Myocyte (in vitro differentiated cells): ENCODE measurements around the gene VWA1. TPM values are rescaled to one million over a fixed set of nuclear protein-coding genes. Genes with fewer than 3 reads are reported as not detected.
A peak's percentile ranks its signal among the peaks of the same experiment; 100 is the strongest.
"Not testable (repeated sequence)": the region's sequence is repeated elsewhere in the genome, so short reads cannot be mapped to it uniquely, and the experiment has no call there.

Source experiments
- DNase-seq: peaks from one replicate; pipeline ENCODE4 v3.0.0-alpha.2; 2012; ENCODE audit warnings: low read depth
- total RNA-seq: library from RNA; depleted of rRNA; stranded (reverse); fragments of >200 nt; gene quantifications from 2 replicates; pipeline ENCODE4 v1.2.3, GENCODE V29; 2014

VWA1 gene
- total RNA-seq, 1 donor from 2014 or later: 1.0 TPM

DNA sequence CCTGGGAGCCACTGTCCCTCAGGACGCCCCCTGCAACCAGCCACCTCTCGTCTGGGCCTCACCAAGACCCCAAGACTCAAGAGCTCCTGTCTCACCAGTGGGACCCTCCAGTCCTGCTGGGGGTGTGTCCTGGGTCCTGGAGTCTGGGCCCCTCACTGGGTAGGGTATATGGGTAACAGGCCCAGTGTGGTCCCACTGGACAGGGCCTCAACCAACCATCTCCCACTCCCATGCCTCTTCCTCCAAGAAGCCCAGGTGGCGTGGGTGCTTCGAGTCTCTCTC, 725 bp upstream of the VWA1 start:
- DNase-seq: no peak

DNA sequence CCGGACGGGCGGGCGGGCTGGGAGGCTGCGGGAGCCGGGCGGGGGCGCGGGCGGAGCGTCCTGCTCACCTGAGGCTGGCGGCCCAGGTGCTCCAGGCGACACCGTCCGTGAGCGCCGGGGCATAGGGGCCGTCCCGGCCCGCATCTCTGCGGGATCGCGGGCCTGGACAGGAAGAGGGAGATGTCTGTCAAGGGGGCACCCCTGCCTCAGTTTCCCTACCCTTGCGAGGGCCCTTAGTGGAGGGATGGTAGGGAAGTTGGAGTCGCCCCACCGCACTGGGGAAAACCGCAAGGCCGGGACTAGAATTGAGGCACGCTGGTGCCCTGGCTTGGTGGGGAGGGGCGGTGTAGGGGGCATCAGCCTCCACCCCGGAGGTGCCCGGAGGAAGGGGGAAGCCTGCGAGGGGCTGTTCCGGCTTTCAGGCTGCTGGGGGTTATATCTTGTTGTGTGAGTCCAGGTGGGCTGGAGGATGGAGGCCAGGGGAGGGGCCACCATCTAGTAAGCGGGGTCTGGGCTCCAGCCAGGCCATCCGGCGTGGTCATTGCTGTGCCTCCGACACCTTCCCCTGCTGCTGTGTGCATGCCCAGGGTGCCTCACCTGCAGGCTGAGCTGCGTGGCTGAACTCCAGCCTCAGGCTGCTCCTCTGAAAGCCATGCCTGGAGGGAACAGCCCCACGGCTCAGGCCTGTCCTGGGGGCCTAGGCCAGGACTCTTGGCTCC, 580 bp downstream of the VWA1 start:
- no peak for DNase-seq

DNA sequence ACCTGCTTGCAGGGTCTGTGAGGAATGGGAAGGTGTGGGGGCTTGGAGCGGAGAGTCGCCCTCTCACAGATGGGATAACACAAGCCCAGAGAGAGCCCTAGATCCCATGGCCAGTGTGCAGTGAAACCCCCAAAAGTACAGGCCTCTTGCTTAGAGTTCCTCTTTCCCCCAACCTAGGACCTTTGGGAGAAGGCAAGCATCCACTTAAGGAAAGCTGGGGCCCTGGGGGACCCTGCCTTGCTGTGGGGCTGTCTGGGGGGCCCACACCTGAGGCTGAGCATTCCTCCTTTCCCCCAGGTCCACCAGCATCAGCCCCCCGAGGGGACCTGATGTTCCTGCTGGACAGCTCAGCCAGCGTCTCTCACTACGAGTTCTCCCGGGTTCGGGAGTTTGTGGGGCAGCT, 1.1 kb downstream of the VWA1 start:
- no peak for DNase-seq

DNA sequence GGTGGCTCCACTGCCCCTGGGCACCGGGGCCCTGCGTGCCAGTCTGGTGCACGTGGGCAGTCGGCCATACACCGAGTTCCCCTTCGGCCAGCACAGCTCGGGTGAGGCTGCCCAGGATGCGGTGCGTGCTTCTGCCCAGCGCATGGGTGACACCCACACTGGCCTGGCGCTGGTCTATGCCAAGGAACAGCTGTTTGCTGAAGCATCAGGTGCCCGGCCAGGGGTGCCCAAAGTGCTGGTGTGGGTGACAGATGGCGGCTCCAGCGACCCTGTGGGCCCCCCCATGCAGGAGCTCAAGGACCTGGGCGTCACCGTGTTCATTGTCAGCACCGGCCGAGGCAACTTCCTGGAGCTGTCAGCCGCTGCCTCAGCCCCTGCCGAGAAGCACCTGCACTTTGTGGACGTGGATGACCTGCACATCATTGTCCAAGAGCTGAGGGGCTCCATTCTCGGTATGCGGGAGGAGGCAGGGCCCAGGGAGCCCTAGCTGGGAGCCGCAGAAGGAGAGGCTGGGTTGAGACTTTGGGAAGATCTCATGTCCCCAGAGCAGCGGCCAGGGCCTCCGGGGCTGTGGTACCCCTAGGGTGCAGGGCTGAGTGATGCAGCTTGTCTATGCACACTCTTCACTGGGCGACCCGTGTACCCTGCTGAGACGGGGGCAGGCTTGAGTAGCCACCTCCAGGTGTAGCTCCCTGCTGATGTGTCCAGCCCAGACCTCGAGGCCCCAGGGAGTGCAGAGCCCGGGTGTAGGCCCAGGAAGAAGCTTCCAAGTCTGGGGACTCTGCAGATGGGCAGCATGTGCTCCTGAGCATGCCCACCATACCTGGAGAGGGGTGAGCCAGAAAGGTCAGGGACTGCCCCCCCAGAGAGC, 1.8 kb downstream of the VWA1 start:
- DNase-seq: no peak

DNA sequence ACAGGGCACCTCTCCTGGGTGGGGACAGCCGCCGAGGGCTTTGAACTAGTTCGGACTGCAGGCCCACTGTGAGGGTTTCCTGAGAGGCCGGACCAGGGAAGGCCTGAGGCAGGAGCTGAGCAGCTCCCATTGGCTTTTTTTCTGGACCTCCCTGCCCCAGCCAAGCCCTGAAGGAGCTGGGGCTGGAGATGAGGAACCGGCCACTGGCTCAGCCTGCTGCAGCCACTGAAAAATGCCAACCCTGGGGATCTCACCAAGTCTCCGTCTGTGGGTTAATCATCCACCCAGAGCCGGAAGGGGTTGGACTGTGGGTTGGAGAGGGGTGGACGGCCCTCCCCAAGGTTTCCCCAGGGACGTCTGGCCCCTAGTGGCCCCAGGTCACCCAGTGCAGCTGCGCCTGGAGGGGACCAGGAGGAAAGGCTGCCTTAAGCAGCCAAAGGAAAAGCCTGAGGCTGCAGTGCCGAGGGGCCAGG, 2.5 kb downstream of the VWA1 start:
- no peak for DNase-seq

DNA sequence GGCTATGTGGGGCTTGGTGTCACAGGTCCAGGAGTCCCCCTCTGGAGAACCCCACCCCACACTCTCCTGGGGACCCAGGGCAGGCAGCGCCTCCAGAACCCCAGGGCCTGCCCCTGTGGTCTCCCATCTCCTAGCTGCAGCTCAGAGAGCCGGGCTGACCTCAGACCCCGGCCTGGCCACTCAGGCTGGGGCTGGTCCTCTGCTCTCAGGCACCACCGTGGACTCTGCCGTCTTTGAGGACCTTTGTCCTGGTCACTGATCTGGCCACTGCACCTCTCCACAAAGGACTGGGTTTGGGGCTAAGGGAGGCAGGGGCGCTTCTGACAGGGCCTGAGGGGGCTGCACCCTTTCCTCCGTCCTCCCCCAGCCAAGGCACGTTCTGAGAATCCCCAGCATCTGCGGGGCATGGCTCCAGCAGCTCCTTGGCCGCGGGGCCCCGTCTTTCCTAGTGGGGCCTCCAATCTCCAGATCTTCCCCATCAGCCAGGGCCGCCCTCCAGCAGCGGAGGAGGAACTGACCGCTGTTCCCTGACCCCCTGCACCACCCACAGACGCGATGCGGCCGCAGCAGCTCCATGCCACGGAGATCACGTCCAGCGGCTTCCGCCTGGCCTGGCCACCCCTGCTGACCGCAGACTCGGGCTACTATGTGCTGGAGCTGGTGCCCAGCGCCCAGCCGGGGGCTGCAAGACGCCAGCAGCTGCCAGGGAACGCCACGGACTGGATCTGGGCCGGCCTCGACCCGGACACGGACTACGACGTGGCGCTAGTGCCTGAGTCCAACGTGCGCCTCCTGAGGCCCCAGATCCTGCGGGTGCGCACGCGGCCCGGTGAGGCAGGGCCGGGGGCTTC, 3.3 kb downstream of the VWA1 start:
- no peak for DNase-seq

DNA sequence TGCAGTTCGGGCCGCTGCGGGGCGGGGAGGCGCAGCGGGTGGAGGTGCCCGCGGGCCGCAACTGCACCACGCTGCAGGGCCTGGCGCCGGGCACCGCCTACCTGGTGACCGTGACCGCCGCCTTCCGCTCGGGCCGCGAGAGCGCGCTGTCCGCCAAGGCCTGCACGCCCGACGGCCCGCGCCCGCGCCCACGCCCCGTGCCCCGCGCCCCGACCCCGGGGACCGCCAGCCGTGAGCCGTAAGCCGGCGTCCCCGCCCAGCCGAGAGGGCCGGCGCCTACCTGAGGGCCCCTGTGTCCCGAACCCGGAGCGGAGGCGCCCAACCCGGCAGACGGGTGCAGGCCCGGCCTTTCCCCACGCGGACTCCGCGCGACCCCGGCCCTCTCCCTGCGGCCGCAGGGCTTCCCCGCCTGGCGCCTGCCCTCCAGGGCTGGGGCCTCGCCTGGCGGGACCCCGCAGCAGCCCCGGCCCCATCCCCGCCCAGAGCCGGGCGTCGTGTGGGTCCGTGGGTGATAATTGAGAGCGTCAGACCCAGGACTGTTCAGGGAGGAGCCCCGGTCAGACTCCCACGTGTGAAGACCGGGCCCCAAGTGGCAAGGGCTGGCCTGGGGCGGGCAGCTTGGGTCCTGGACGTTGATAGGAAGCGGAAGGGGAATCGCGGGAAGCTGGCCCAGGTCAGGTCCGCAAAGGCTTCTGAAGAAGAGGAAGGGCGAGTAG, 4.2 kb downstream of the VWA1 start:
- no peak for DNase-seq

DNA sequence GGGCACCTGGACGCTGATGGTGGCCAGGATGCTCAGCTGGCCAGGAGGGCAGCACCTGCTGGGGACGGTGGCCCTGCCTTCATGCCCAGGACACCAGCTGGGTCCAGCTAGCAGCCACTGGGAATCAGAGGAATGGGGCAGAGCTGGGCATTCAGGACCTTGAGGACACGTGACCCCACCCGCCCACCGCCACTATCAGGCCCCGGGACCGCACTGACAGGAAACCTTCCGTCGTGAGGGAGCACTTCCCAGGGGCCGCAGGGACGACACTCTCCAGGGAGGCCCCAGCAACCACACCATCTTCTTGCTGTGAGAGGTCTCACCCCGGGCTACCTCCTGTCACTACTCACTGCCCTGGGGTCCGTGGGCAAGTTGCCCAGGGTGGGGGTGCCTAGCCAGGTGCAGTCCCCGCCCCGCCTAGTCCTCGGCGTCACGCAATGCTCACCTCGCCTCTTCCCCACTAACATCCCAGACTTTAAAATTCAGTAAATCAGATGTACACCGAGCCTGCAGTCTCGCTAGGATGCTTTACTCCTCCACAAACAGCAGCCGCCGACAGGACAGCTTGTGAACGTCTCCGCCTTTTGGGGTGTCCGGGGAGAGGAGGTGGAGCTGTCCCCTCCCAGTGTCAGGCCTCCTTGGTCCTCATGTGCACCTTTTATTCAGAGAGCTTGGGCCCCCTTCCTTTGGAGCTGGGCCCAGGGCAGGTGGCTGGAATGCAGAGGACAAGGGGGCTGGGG, 4.9 kb downstream of the VWA1 start:
- no peak for DNase-seq

DNA sequence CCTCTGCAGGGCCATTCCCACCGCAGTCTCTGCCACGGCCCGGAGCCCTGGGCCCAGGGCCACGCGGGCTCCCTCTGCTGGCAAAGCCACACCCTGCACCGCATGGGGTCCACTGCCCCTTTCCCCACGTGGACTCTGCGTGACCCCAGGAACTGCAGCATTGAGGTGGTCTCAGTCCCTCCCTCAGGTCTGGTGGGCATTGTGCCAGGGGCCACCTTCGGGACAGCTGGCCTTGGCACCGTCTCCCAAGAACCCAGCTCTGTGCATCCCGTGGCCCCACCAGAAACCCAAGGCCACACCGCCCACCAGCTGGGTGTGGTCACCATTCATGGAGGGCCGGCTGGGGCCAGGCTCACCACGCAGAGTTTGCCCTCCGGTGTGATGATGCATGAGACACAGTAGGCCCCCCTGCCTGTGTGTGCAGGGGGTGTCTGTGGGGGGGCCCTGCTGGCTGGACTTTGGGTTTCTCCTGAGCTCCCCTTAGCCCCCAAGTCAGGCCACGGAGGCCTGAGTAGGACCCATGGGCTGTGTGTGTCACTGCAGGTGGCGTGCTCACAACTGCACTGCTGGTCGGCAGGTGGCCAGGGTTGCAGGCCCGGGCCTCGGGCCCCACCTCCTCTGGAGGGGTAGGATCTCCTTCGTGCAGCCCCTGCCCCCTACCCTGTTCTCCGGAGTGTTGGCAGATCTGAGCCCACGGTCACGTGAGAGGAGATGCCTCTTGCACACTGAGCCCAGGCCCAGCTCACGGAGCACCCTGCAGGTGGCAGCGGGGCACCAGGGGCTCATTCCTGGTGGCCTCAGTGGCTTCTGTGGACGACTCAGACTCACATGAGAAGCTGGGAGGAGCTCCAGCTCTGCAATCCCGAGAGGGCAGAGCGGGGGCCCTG, 5.8 kb downstream of the VWA1 start:
- peak; percentile 52 for DNase-seq

DNA sequence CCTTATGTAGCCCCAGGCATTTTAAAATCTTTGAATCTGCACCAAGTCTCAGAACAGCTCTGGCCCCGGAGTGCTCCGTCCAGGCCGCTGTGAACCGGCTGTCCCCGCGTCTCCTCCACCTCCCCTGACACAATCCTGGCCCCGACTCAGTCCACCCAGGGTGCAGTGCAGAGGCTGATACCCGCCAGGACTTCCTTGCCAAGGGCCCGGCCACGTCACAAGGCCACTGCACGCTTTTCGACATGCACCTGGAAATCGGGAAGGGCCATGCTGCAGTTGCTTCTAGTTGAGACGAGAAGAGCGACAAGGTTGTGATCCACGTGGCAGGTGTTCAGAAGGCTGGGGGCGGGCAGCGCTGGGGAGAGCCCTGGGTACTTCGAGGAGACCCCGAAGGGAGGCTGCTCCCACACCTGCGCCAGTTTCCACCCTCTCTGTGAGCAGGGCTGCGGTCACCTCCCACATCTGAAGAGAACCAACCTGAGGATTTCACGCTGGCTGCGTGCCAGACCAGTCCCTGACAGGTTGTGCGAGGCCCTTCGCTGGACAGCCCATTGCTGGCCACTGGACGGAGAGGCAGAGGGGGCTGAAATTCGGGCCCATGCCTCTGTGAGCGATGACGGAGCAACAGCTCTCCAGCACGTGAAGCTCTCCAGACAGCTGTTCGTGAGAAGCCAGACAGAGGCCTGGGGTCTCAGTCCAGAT, 6.7 kb downstream of the VWA1 start:
- no peak for DNase-seq

DNA sequence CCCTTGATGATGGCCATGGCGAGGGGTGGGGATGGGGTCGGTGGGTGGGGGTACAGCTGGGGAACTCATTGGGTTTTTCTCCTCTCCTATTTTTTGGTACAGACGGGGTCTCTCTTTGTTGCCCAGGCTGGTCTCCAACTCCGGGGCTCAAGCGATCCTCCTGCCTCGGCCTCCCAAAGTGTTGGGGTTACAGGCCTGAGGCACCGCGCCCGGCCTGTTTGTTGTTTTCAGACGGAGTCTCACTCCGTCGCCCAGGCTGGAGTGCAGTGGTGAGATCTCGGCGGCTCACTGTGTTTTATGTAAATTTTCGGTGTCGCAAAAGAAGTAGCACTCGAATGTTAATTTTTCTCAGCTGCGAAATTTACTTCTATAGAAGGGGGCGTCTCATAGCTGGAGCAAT, 11.1 kb downstream of the VWA1 start:
- DNase-seq: not testable (repeated sequence)

DNA sequence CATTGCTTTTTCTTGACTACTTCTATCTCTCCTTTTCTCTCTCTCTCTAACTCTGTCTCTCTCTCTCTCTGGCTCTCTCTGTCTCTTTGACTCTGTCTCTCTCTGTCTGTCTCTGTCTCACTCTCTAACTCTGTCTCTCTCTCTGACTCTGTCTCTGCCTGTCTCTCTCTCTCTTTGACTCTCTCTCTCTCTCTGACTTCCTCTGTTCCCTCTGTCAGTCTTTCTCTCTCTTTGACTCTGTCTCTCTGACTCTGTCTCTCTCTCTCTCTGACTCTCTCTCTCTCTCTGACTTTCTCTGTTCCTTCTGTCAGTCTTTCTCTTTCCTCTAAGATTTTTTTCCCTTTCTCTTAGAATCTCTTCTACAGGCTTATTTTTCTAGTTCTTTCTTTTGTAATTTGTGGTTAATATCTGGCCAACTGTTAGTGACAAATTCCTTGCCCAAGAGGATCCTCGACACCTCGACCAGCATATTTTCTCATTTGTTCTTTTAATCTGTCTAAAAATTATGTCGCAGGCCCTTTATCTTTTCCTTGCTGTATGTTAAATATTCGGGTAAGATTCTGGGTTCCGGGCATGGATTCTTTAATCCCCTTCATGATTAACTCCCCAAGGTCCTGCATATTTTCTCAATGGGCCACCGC, 13.7 kb downstream of the VWA1 start, which contains the start of gene ATAD3C:
ATAD3C (plus strand) TSS at position 591 of the 641 bp plus-strand sequence. CDS start 995 bp downstream, outside the sequence.
- no peak for DNase-seq

DNA sequence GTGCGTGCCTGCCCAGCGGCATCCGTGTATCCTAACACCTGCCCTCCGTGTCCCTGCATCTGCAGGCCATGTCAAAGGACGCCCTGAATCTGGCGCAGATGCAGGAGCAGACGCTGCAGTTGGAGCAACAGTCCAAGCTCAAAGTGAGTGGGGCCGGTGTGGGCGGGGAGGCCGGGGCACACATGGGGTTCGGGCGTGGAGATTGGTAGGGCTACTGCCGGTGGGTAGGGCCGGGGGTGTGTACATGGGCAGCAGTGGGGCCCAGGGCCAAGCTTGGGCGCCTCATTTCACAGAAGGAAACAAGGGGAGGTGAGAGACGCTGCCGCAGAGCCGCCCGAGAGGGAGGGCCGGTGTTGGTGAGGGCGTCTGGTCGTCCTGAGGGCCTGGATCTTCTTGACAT, 15.1 kb downstream of the VWA1 start:
- DNase-seq: not testable (repeated sequence)

DNA sequence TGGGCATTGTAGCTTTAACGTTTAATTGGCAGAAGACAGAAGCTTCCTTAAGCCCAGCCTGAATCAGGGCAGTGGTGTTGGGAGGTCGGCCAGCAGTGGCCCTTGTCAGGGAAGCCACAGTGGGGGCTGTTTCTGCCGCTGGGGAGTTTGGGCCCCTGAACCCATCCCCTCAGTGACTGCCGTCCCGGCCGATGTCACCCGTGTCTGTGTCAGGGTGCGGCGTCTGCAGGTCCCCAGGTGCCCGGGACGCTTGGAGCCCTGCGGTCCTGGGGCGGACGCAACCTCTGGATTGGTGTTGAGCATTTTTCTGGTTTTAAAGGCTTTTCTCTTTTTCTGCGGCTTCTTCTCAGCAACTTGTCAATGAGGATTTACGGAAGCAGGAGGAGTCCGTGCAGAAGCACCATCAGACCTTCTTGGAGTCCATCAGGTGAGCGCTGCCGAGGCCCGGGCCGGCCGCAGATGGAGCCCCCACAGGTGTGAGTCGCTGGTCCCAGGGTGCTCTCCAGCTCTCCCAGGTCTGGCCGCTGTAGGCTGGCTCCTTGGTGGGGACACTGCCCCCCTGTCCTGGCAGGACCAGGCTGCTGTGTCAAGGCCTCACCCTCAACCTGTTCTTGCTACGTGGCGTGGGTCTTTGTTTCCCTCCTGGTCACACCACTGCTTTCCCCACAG, 16.3 kb downstream of the VWA1 start:
- no peak for DNase-seq

DNA sequence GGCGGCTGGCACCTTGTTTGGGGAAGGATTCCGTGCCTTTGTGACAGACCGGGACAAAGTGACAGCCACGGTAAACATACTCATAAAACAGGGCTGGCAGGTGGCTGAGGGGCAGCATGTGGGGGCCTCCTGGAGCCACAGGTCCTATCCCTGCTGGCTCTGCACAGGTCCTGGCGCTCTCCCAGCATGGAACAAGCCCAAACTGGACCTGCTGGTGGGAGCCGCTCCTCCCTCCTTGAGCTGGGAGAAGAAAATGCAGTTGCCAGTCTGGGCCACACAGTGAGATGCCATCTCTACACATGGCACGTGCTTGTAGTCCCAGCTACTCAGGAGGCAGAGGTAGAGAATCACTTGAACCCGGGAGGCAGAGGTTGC, 16.9 kb downstream of the VWA1 start:
- DNase-seq: not testable (repeated sequence)

DNA sequence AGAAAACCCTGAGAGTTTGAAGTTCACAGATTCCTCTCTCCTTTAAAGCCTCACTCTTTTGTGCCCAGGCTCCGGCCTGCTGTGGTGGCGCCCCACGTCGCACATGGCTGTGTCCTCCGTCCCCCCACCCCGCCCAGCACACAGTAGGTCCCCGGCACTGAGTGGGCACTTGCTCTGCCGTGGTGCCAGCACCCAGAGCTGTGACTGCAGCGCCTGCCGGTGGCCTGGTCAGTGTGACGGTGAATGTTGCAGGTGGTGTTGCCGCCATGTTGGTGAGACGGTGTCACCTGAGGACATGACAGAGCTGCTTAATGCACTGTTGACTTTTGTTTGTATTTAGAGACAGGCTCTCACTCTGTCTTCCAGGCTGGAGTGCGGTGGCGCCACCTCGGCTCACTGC, 17.4 kb downstream of the VWA1 start:
- no peak for DNase-seq

DNA sequence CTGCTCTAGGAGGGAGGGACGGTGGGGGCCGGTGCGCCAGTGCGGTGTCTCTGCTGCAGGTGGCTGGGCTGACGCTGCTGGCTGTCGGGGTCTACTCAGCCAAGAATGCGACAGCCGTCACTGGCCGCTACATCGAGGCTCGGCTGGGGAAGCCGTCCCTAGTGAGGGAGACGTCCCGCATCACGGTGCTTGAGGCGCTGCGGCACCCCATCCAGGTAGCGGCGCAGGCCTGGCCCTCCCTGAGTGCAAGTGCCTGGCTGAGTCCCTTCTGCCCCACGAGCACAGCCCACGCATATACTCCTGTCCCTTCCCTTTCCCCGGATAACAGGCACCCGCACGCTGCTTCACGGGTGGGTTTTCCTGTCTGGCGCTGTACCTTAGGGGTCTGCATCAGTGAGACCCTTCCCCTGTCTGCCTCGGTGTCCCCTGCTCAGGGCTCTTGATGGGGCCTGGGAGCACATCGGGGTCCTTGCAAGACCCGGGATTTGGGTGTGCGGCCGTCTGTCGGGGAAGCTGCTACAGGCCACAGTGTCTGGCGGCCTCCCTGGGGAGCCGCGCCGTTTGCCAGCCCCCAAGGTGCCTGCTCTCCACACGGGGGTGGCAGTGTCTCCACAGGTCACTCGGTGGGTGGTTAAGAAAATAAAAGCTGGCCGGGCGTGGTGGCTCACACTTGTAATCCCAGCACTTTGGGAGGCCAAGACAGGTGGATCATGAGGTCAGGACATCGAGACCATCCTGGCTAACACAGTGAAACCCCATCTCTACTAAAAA, 19.0 kb downstream of the VWA1 start:
- not testable (repeated sequence) for DNase-seq
